Glomerular visceral epithelial cell (primary cell): ENCODE measurements around the gene ATP1B3.
"Not testable (repeated sequence)": the region's sequence is repeated elsewhere in the genome, so short reads cannot be mapped to it uniquely, and the experiment has no call there.

ENCODE experiments used
- DNase-seq: peaks from one replicate; pipeline ENCODE4 v3.0.0-alpha.2; 2016; ENCODE audit errors: extremely low spot score

ATP1B3 gene

GRCh38 chr3:141860086-141860669 lies 16.3 kb upstream of the ATP1B3 start:
- DNase-seq: no peak

- no peak for DNase-seq
Observed at GRCh38 chr3:141860766-141861513, 15.5 kb upstream of the ATP1B3 start.

DNA sequence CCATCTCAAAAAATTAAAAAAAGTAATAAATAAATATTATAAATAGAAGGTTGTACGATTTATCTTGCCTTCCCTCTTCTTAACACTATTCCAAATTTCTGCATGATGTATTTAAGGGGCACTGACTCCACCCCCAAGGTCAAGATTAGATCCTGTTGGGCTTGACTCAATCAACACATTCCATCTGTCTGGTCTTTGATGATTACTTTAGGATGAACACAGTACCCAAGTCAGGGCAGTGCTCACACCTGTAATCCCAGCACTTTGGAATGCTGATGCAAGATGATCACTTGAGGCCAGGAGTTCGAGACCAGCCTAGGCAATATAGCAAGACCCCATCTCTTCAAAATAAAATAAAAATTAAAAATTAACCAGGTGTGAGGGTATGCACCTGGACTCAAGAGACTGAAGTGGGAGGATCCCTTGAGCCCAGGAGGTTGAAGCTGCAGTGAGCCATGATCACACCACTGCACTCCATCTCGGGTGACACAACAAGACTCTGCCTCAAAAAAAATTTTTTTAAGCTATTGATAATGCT lies 14.1 kb upstream of the ATP1B3 start:
- no peak for DNase-seq

DNA sequence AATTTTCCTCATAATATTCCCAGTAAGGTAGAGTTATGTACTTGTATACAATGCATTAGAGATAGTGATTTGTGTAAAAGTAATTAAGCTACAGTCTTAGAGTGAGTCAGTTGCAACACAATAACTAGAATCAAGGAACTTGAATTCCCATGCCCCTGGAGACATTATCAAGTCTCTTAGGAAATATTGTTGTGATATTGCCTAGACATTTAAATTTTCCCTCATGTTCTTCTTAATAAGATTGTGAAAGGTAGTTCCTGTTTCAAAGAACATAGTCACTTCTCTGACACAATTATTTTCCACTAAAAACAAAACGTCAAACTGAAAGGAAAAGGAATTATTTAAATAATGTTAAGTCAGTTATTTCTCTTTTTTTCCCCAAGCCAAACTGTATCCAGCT lies 13.0 kb upstream of the ATP1B3 start:
- no peak for DNase-seq

- DNase-seq: no peak
Observed at GRCh38 chr3:141864281-141864970, 12.0 kb upstream of the ATP1B3 start.

DNA sequence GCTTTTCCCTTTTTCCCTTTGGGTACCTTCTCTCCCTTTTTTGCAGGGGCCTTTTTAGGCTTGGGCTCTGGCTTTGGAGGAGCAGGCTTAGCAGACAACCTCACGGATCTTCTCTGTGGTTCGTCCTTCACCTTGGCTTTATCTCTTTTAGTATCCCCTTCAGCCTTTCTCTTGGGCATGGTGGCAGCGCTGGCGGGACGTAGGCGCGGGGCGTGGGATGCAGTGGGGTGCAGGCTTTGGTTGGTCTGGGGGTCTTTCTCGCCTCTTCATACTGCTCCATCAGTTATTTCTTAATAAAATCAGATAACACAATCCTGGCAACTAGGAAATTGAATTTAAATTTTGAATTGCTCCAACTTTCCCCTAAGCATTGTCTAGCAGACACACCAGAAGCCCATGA lies 11.3 kb upstream of the ATP1B3 start:
- DNase-seq: no peak

DNA sequence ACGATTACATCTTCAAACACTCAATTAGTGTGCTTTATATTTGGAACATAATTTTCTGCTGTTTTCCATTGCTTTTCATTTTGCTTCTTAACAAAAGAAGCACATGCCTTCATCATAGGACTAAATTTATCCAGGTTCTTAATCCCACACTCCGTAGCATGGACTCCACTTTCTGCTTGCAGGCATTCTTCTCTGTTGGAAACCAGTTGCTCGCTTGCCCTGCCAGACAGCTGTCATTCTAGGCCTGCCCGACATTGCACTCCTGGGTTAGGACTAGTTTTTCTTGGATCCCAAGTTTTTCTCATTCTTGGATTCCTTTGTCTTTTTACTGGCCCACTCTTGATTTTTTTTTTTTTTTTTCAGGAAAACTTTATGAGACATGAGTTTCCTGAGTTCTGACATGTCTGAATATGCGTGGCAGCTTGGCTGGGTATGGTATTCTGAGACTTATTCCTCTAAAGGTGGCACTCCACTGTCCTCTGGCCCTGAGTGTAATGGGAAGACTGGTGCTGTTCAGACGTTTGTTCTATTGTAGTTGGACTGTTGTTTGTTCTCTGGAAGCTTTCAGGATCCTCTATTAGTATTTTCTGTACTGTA lies 6.3 kb upstream of the ATP1B3 start:
- DNase-seq: no peak

GRCh38 chr3:141875374-141875892 lies 1.0 kb upstream of the ATP1B3 start:
- peak; percentile 83 for DNase-seq

GRCh38 chr3:141875893-141876380 lies 506 bp upstream of the ATP1B3 start:
- peak; percentile 40 for DNase-seq

GRCh38 chr3:141876891-141877621 lies 613 bp downstream of the ATP1B3 start:
- peak; percentile 45 for DNase-seq

DNA sequence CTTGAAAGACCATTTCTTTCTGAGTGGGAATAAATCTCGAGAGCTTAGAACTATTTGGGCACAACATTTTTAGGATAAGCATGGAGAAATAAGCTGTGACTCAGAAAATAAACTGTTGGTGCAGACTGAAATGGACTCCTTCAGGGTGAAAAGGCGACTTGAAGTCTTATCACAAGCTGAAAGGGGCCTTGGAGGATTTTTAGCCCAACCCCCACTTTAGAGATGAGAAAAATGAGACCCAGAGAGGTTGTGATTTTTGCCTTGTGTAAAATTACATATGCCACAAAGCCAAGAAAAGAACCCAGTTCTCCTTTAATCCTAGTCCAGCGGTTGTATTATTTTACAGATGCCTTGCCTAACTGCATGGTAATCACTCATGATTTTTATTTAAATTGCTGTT lies 1.5 kb downstream of the ATP1B3 start:
- DNase-seq: peak; percentile 17

DNA sequence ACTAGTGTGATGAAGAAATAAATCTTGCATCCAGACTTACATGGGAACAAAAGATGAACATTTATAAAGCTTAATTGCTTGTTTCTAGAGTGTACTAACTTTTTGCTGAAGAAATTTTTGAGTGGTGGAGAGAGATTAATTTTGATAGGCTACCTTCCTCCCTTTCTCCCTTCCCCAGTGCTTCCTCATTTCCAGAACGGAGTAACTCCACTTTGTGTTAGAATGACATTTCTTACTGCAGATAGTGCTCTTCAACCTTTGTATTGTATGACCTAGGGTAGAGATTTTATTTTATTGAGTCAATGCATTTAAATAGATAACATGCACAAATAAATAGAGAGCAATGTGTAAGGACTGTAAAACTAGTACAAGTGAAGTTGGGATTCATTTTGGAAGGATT lies 1.9 kb downstream of the ATP1B3 start:
- DNase-seq: no peak

DNA sequence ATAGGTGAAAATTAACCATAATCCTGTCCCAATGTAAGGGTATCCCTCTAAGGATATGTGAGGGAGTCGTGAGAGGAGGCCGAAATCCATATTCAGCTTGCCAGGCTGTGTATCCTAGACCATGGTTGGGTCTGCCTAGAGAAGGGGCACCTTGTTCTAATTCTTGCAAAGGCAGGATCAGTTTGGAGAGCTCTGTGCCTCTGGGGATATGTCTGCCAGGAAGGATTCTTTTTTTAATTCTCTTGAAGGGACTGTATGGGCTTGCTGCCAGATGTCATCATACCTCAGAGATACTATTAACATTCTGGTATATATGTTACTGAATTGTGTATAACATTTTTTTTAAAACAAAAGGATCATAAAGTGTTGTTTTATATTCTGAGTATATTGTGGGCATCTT lies 2.4 kb downstream of the ATP1B3 start:
- DNase-seq: peak; percentile 18

- no peak for DNase-seq
Observed at GRCh38 chr3:141881702-141882101, 5.3 kb downstream of the ATP1B3 start.

GRCh38 chr3:141887051-141887450 lies 10.6 kb downstream of the ATP1B3 start:
- no peak for DNase-seq

GRCh38 chr3:141888548-141888947 lies 12.1 kb downstream of the ATP1B3 start:
- DNase-seq: not testable (repeated sequence)

DNA sequence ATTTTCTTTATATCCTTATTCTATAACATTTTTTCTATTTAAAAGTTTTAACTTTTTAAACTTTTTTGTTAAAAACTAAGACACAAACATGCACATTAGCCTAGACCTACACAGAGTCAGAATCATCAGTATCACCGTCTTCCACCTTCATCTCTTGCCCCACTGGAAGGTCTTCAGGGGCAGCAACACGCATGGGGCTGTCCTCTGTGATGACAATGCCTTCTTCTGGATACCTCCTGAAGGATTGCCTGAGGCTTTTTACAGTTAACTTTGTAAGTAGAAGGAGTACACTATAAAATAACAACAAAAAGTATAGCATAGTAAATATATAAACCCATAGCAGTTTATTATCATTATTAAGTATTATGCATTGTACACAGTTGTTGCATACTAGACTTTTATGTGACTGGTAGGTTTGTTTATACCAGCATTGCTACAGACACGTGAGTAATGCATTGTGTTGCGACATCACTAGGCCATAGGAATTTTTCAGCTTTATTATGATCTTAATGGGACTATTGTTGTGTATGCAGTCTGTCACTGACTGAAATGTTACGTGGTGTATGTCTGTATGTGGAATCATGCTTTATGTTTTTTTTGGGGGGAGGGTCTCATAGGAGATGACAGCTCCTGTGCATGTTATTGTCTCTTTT lies 18.2 kb downstream of the ATP1B3 start:
- DNase-seq: peak; percentile 28

DNA sequence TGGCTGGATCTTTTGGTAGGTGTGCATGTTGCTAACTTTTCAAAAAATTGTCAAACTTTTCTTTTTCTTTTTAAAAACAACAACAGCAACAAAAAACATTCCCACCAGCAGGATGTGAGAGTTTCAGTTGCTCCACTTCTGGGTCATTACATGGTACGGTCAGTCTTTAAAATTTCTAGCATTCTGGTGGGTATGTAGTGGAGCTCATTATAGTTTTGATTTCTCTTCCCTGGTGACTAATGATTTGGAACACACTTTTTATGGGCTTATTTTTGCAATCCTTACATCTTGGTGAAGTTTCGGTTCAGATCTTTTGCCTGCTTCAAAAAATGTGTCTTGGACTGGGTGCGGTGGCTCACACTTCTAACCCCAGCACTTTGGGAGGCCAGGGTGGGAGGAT lies 19.3 kb downstream of the ATP1B3 start:
- DNase-seq: no peak

DNA sequence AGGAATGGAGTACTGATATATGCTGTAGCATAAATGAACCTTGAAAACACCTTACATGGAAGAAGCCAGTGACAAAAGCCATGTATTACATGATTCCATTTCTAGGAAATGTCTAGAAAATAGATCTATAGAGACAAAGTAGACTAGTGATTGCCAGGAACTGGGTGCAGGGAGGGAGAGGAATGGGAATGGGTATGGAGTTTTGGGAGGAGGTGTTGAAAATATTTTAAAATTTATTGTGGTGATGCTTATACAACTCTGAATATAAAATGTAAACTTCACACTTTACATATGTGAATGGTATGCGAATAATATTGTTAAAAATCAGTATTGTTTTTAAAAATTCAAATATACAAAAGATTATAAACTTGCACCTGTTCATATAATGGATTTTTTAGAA lies 22.5 kb downstream of the ATP1B3 start:
- no peak for DNase-seq

GRCh38 chr3:141900343-141900742 lies 23.9 kb downstream of the ATP1B3 start:
- no peak for DNase-seq

- DNase-seq: no peak
Observed at GRCh38 chr3:141901914-141902313, 25.5 kb downstream of the ATP1B3 start.
